HuH-7 (cell line): Measurements from ENCODE around the gene SUGCT.
"Not testable (repeated sequence)": the region's sequence is repeated elsewhere in the genome, so short reads cannot be mapped to it uniquely, and the experiment has no call there.

Experiments
- DNase-seq: peaks from one replicate; pipeline ENCODE4 v3.0.0; 2011; ENCODE audit warnings: low spot score

The SUGCT gene

DNA sequence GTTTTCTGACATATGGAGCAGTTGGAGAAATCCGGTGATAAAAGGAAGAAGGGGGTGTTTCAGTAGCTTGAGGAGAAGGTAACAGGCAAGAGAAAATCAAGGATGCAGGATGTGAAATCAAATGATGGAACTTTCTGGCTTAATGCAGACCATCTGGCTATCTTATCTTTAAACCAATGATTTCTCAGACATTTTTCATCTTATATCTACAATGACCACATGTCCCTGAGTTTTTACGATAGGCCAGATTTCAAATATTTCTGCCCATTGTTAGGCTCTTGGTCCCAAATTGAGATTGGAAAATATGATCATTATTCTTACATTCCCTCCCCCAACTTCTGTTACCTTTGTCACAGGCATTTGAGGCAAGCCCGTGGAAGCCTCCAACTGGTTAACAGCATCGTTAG lies 486.8 kb downstream of the SUGCT start:
- no peak for DNase-seq

DNA sequence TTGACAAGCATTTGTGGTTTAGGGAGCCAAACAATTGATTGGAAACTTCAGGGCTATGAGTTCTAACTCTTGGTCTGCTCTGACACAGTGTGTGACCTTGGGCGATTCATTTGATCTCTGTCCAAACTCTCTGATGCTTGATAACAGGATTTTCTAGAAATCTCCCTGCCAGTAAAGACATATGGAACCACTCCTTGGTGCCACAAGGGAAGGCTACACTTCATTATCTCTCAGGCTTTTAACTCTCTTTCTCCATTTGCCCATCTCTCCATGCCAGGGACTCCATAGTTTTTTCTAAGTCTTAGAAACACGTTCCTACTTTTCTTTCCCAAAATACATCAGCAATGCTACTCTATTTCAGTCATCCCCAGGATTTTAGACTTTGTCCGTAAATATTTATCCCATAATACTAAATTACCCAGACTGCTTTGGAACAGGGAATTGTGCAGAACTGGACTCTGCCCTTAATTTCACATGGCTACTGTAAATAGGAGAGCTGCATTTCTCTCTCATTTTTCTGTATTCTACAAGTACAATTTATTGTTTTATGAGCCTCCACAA lies 488.2 kb downstream of the SUGCT start:
- no peak for DNase-seq

DNA sequence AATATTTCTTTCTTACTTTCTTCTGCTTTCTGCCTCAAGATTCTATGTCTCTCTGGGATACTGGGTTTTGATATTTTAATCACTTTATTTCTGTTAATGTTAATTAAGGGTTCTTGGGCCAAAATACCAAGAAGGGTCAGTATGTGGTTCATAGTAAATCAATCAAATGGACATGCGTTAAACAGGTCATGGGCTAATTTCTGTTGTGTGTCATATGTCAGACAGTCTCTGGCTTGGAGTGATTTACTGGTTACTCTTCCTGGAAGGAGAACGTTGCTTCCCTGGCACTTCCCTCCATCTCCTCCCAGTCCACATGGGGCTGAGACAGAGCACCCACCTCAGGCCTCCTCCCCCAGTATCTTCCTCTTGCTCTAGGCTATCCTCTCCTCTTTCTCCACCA lies 489.1 kb downstream of the SUGCT start:
- DNase-seq, result no peak

DNA sequence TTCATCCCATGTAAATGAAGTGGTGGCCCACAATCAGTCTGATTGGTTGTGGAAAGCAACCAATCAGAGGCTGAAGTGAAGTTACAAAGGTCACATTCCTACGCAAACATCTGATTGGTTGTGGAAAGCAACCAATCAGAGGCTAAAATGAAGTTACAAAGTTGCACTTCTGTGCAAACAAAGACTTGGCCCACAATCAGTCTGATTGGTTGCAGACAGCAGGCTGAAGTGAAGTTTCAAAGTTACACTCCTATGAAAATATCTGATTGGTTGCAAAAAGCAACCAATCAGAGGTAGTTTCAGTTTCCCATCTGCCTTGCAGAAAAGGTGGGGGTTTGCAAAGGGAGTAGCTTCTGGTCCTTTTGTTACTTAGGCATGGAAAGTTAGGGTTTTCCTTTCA lies 492.6 kb downstream of the SUGCT start:
- DNase-seq, result not testable (repeated sequence)

DNA sequence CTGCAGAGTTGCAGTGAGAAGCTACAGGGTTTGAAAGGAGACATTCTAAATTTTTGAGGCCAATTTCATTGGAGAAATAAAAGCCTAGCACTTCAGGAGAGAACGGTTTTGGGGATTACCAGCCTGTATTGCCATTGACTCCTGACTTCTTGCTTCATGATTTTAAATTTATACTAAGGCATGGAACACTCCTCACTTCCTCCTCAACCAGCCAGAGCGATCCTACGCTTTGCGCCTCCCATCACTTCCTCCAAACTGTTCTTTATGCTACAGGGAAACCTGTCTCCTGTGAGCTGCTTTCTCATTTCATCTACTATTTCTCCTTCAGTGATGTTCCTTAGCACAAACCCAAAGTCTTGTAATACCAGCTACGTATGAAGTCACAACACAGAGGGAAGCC lies 495.1 kb downstream of the SUGCT start:
- no peak for DNase-seq

DNA sequence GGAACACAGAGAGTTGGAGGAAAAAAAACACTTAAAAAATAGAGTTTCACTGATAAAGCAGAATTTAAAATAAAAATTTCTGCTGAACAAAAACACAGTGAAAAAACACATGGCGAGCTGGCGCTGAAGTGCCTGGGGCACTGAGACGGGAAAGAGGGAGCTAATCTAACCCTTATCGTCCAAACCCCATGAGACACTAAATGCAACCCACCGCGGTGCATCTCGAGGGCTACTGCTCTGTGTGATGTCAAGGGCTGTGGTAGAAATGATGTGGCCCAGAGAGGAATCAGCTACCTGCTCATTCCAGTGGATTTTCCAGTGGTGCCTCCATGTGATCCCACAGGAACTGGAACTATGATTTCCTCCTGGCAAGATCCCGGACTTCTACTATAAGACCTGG lies 499.3 kb downstream of the SUGCT start:
- DNase-seq, result no peak

DNA sequence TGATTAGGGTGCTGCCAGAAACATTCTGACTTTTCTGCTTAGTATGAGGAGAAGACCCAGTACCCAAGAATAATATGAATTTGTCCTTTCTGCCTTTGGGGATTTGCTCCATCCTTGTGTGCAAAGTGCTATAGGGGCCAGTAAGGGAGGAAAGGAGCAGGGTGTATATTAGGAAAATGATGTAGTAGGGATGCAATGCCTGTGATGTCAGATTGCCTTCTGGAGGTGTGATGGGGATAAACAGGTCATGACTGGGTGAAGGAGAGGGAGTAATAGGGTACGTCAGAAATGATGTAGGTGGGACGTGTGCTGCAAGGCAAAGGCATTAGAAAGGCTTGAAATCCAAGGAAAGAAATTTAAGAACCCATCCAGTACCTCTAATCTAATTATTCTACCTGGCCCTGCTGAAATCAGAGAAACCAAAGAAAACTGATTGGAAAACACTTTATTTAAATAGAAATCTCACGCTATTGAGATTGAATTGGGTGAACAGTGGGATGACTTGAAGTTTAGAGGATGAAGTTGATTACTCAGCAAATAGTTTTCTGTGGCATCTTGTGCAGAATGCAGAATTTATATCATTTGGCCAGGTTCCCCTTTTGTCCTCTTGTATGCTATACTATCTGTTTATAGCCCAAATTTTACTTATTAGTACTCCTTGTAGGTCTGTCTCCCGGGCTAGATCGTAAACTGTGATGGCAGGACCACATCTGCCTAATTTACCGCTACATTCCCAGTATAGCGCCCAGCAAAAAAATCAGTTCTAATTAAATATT lies 503.9 kb downstream of the SUGCT start:
- no peak for DNase-seq

DNA sequence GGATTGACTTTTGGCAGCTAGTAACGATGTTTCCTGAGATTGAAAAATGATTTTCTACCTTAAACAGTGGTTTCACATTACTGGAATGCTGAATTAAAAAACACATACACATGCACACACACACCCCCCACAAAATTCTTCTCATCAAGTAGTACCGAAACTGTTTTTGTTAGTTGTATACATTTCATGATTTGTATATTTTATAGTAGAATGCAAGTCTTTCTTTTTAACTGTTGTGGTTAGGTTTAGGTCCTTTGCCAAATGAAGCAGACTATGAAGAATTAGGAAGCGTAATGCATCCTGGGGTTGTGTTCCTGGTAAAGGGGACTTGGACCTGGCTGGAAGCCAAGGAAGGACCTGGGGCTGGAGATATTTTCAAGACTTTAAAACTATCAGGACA lies 505.8 kb downstream of the SUGCT start:
- no peak for DNase-seq

DNA sequence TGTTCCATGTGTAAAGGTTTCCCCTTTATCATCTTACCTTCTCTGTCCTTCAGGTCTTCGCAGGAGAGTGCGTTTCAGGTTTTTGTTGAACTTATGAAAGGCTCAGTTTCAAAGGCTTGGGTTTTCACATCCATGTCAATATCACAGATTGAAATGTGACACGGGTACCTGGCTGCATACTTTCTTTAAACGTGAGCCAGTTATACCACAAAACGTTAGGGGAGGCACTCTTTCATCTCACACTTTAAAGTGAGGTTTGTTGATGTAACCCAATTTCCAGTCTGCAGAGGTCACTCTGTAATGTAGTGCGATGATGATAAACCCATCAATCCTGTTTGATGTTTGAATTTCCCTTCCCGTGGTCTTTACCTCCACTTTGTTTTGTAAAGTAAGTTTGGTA lies 506.9 kb downstream of the SUGCT start:
- no peak for DNase-seq

DNA sequence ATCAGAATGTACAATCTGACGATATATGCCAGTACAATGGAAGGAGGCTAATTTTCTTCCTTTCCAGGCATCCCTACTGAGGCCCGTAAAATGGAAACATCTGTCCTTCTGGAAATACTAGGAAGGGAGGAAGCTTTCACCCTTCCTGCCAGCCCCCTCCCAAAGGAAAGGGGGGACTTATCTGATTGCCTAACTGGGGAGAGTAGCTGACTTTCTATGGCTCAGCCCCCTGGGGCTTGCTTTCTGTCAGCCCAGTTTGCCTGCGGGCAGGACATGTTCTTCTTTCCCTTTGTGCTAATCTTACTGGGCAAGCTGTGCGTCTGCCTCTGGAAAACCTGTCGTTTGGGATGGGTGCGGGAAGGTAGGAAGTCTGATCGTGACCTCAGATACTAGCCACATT lies 508.9 kb downstream of the SUGCT start:
- no peak for DNase-seq

DNA sequence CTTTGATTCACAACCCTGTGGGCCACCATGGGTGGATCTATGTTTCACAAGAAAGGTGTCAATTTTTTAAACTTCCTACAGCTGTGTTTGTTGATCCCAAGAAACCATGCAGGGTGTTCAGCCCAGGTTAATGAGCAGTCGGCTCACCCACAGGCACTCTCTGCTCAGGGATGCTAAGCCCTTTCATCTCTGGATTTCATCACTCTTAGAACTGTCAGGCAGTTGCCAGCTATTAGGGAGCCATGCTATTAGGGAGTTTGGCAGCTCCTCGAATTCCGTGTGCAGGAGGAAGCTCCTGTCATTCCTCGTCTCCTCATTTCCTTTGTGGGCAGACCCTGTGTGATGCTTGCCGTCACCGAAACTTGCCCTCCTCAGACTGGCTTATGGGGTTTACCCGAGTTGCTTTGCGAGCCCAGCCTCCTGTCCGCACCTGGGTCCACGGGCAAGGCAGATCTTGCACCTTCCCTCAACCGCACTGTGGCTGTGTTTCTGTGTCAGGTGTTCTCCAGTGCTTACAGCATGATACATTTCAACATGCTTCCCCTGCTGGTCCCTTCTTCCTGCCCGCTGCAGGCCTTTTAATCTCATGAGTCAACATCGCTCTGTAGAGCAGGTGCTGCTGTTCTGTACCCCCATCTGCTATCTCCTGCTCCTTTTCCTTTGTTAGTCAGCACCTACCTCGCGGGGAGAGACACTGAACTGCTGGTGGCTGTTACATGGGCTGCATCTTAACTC lies 509.8 kb downstream of the SUGCT start:
- DNase-seq, result no peak

DNA sequence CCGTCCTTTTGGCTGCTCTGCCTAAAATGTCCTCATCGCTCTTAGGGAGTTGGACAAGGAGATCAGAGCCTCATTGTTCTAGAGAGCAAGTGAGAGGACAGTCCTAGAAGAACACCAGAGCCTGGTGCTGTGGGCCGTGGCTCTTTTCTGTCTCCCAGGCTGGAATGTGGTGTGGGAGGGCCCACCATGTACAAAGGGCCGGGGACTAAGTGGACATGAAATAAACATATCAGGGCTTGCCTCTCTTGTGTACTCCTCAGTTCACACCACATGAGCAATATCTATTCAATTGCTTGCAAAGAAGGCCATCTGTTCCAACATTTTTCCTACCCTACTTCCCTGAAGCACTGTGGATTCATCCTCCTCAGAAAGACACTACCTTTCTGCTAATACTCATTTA lies 510.4 kb downstream of the SUGCT start:
- DNase-seq, result no peak

DNA sequence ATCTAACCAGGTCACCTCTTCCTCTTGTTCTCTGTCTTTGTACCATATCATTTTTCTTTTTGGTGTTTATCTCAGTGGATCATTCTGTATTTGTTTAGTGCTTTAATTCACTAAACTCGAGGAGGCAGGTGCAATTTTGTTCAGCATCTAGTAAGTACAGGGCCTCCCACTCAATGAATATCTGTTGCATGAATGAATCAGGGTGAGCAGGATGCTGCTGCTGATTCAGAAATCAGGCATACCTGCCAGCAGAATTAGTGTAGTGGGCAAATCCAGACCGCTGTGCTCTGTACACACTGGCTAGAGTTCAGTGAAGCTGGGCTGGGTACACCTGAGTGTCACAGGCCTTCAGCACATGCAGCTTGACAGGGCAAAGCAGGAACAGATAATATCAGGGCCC lies 511.9 kb downstream of the SUGCT start:
- no peak for DNase-seq

DNA sequence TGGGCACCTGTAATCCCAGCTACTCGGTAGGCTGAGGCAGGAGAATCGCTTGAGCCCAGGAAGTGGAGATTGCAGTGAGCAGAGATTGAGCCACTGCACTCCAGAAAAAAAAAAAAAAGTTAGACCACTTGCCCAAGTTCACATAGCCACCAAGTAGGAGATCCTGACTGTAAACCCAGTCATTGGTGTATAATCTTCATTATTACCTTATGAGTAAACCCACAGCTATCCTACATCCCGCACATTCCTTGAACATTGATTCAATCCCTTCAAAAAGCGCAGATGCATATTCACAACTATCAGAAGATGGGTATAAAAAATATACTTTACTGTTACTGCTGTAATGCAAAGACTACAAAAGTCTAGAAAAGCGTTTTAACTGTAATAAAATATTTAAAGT lies 512.9 kb downstream of the SUGCT start:
- DNase-seq, result no peak

DNA sequence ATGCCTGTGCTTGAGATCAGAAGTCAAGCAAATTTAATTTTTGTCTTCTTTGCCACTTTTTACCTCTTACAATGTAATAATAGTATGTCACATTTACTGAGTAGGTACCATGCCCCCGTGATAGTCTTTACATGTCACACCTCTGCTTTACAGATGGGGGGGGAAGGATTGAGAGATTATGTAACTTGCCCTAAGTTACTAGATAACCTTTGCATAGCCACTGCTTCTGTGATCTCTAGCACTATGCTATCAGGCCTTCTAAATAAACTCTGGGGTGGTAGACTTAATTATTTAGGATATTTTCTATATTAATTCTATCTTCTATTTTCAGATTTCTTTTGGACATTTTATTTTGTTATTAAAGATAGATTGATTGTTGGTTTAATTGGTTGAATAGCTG lies 514.4 kb downstream of the SUGCT start:
- no peak for DNase-seq

DNA sequence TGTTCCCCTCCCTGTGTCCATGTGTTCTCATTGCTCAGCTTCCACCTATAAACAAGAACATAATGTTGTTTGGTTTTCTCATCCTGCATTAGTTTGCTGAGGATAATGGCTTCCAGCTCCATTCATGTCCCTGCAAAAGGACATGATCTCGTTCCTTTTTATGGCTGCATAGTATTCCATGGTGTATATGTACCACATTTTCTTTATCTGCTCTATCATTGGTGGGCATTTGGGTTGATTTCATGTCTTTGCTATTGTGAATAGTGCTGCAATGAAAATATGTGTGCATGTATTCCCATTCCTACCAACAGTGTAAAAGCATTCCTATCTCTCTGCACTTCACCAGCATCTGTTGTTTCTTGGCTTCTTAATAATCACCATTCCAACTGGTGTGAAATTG lies 516.1 kb downstream of the SUGCT start:
- DNase-seq, result not testable (repeated sequence)

DNA sequence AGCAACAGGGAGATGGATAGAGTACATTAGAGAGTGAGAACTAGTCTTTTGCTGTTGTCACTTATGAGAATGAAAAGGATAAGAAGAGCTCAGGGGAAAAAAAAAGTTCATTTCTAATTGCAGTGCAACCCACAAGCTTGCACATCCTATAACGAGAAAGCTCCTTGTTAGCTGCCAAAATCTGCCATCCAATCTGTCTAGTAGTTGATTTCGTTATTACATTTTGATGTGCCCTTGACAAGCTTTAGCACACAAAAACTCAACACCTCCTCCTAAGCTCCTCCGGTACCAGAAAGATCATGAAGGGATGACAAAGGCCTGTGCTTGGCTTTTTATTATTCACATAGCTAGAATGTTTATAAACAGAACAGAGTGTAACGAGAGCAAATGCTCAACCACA lies 519.4 kb downstream of the SUGCT start:
- DNase-seq, result no peak

DNA sequence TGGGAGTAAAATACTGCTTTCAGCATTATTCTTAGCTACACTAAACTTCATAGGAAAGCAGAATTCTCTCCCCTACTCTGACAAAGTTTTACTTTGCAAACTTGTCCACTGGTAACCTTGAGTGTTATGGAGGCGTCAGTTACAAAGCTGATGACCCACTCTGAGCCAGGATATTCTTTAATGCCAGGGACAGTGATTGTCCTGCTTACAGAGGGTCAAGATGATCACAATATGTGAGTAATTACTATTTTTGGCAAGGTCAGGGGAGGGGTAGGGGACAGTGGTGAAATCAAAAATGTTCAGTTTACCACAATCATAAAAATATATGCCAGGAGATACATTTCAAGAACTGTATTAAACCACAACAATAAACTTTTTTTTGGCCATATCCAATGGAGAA lies 520.6 kb downstream of the SUGCT start:
- DNase-seq, result no peak

DNA sequence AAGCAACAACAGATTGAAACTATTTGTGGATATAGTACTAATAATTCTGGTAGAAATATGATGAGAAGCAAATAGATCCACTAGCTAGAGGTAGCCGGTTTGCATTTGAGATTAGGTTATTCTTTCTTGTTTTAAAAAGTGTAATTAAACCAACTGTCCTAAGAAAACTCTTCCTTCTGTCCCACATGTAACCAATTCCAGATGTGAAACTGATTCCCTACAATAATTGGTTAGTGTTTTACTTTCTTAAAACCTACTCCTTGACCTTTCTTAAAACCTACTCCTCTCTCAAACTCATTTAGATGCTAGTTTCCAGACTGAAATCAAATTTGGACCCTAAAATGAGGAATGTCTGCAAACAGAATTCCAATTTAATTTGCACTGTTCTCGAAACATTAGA lies 521.5 kb downstream of the SUGCT start:
- DNase-seq, result no peak

DNA sequence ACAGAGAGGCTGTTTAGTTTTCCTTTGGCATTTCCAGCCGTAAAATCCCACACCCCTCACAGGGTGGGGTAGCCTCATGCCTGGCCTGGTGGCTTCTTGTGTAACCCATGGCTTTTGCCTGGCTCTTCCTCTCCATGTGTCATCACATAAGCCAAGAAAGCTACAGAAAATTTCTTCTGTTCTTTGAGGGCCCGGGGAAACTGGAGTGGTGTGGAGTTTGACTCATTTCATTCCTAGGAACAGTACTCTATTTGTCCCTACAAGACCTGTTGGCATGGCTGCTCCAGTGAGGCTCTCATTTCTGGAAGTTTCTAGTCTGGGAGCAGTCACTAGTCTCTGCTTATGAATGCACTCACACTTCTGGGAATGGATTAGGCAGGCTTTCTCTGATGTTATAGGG lies 523.9 kb downstream of the SUGCT start:
- DNase-seq, result no peak

DNA sequence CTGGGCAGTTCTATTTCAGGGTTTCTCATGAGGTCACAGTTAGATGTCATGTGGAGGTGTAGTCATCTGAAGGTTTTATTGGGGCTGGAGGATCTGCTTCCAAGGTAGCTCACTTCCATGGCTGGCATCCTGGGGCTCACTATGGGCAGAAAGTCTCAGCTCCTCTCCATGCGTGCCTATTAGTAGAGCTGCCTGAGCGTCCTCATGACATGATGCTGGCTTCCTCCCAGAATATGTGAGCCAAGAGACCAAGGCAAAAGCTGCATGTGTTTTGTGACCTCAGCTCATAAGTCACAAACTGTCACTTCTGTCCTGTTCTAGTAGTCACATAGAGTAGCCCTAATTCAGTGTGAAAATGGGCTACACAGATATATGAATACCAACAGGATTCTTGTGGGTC lies 524.4 kb downstream of the SUGCT start:
- no peak for DNase-seq

DNA sequence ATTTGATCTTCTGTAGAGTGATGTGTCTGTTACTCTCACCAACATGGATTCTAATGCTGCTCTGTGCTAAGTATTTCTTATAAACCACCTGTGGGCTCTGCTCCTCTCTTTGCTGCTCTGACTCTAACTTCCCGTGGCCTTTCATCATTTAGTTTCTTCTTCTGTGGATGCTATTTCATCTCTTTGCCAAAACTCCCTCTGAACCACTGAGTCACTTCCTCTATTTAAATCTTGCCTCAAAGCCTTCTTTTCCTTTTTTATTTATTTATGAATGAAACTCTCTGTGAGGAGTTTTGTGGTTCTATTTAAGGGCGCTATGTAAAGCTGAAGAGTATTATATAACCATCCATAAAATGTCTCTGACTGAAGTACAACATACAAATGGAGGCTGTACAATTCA lies 538.5 kb downstream of the SUGCT start:
- no peak for DNase-seq

DNA sequence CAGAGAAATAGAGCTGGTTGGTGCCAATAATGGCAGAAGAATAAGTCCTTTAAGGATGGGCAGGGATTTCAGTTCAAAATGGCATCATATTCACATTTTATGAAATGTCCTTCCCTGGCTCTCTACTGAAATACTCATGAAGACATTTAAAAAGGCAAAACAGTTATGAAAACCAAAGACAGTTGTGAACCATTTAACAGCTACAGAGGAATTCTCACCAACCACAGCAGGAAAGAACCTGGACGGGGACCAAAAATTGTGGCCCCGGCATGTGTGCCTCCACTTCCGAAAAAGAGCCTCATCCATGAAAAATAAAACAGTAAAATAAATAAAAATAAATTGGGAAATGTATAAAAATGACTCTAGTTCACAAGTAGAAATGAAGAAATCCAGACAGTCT lies 539.5 kb downstream of the SUGCT start:
- no peak for DNase-seq

DNA sequence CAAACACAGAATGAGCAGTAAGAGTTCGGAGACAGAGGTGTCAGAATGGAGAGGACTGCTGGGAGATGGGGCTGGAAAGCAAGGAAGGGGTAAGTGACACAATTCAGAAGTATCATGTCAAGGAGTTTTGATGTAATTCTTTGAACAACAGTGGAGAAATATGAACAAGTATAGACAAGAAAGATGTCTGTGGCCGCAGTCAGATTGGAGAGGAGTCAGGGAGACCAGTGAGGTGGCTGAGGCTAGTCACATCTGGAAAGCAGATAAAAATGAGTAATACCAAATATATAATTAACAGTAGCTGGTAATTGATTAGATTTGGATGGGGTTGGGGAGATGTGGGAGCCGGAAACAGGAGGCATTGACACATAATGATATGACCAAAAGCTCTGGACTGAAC lies 540.9 kb downstream of the SUGCT start:
- DNase-seq, result no peak
